ENCODE measurements around the gene SRBD1.

The SRBD1 gene

GRCh38 chr2:45605116-45605515, 6.0 kb downstream of the SRBD1 start:
- no peak for DNase-seq (ENCODE audit: low read depth)
- H3K4me3 ChIP-seq (ENCODE audit: low read depth, low read length): no peak overlapping the region

DNA sequence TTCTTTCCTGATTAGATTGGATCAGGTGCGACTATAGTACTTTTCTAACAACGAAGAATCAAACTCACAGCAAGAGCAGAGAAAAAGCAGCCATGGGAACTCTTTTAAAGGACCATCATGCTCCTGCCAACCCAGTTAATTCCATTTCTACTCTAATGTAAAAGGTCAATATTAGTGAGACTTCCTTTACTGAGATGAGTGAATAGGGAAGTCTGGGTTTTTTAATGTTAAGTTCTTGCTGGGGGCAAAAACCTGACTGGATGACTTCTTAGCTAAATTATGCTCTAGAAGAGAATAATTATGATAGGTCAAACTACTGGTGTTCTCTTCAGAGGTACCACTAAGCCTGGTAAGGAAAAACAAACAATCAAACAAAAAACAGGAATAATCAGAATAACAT, 8.4 kb downstream of the SRBD1 start:
- no peak overlapping the region for H3K4me3 ChIP-seq (ENCODE audit: low read depth, low read length)
- no peak for DNase-seq (ENCODE audit: low read depth)

GRCh38 chr2:45598545-45598944, 12.5 kb downstream of the SRBD1 start:
- no peak for DNase-seq (ENCODE audit: low read depth)
- H3K4me3 ChIP-seq (ENCODE audit: low read depth, low read length): no peak overlapping the region

DNA sequence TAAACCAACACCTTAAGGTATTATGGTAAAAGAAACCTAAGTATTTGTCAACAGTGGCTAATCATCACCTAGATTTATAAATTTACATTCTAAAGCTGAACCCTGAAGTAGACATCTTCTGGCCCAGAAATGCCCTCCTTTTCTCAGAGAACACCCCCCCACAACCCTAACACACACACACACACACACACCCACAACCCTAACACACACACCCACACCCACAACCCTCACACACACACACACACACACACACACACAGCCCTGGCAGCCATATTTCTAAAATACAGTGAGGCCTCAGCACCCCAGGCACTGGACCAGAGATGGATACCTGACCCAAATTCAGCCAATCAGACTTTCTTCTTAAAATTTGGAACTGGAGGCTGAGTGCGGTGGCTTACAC, 14.3 kb downstream of the SRBD1 start:
- H3K4me3 ChIP-seq (ENCODE audit: low read depth, low read length): no peak overlapping the region
- DNase-seq (ENCODE audit: low read depth): no peak

DNA sequence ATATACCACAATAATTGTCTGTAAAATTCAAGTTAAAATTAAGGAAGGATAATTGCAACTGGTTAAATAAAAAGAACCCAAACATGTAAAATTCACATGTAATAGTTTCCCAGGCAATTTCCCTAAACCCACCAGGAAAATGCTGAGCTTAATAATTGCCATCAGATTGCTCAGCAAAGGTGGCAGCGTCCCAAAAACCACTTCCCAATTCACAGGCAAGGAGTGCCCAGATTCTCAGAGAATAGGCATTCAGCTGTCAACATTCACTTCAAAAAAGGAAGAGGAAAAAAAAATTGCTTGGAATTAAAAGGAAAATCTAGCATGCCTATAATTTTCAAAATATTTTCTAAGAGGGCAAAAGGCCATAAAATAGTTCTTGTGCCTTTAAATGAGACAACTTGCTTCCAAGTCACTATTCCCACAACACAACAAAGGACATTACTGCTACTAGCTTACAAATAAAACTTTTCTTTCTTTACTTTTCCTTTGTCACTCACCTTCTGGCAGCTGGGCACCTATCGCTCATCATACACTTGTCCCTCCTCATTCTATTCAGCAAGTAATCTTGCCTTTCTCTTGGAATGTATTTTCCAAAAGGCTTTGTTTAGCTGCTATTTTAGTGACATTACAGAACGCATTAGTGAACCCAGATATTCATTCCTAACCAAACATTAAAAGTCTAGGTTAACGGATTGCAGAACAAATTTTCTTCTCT, 15.2 kb downstream of the SRBD1 start:
- no peak overlapping the region for H3K4me3 ChIP-seq (ENCODE audit: low read depth, low read length)
- DNase-seq (ENCODE audit: low read depth): no peak

DNA sequence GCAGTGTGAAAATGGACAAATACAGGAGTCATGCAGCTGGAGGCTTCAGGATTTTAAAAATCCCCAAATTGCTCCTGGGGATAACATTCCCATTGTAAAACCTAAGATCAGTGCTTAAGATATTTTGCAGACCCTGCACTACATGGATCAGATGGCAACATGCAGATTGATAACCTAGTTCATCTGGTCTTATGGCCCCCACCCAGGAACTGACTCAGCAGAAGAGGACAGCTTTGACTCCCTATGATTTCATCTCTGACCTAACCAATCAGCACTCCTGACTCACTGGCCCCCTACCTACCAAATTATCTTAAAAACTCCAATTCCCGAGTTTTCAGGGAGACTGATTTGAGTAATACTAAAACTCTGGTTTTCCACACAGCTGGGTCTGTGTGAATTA, 20.0 kb downstream of the SRBD1 start:
- DNase-seq (ENCODE audit: low read depth): no peak
- H3K4me3 ChIP-seq (ENCODE audit: low read depth, low read length): no peak overlapping the region

GRCh38 chr2:45588158-45588829, 22.8 kb downstream of the SRBD1 start:
- H3K4me3 ChIP-seq (ENCODE audit: low read depth, low read length): no peak overlapping the region
- DNase-seq (ENCODE audit: low read depth): no peak

DNA sequence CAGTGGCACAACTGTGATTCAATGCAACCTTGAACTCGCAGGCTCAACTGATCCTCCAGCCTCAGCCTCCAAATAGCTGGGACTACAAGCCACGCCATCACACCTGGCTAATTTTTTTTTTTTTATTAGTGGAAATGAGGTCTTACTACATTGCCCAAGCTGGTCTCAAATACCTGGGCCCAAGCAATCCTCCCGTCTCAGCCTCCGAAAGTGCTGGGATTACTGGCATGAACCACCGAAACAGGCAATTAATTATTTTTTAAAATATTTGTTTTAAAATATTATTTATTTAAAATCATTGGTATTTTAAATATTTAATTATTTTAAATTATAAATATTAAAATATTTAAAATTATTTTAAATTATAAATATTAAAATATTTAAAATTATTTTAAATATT, 24.5 kb downstream of the SRBD1 start:
- DNase-seq (ENCODE audit: low read depth): no peak

DNA sequence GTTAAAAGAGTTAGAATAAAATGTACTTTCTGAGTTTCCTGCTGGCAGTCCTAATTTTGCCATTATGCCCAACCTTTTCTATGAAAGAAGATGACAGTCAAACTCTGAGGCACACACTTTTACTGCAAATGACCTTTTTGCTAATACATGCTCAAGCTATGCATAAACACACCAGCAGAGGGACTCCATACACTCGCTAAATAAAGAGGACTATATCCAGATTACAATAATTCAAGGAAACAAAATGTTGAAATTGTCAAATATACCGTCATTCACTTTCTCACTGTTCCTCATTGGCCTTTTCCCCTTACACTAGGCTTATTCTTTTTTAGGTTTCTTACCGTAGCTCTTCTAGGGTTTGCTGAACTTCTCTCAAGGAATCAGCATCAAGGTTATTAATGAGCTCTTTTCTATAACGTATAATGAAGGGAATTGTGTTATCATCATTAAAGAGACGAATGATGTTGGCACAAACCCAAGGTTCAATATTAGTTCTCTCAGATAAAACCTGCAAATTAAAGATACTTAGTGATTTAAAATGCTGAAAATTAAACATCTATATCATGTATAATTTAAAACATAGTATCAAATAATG, 25.7 kb downstream of the SRBD1 start:
- DNase-seq (ENCODE audit: low read depth): no peak
- no peak overlapping the region for H3K4me3 ChIP-seq (ENCODE audit: low read depth, low read length)

More for the DNA sequence above, 24.5 kb downstream of the SRBD1 start:
- H3K4me3 ChIP-seq (ENCODE audit: low read depth, low read length): no peak overlapping the region

GRCh38 chr2:45583977-45584376, 27.1 kb downstream of the SRBD1 start:
- H3K4me3 ChIP-seq (ENCODE audit: low read depth, low read length): no peak overlapping the region
- DNase-seq (ENCODE audit: low read depth): no peak

GRCh38 chr2:45582522-45582921, 28.5 kb downstream of the SRBD1 start:
- no peak overlapping the region for H3K4me3 ChIP-seq (ENCODE audit: low read depth, low read length)
- no peak for DNase-seq (ENCODE audit: low read depth)

- H3K4me3 ChIP-seq (ENCODE audit: low read depth, low read length): no peak overlapping the region
- DNase-seq (ENCODE audit: low read depth): no peak
Measured at GRCh38 chr2:45578056-45578843, 32.8 kb downstream of the SRBD1 start.

DNA sequence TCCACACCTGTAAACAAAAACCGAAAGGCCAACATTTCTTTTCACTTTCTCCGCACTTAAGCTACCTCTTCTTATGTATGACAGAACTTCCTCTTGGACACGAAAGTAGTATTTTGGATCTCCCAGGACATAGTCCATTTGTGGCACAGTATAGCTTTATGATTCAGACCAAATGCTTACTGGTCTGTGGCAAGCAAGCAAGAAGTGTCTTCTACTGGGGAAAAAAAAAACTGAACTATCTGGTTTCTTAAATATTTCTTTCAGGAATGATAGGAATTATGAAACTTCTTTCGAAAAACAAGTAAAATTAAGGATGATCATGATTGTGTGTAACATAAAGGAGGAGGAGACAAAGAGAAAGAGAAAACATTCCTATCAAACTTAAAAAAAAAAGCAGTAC, 33.6 kb downstream of the SRBD1 start:
- no peak for DNase-seq (ENCODE audit: low read depth)
- no peak overlapping the region for H3K4me3 ChIP-seq (ENCODE audit: low read depth, low read length)

- no peak overlapping the region for H3K4me3 ChIP-seq (ENCODE audit: low read depth, low read length)
Measured at GRCh38 chr2:45575881-45576280, 35.2 kb downstream of the SRBD1 start.

GRCh38 chr2:45572979-45573378, 38.1 kb downstream of the SRBD1 start:
- no peak overlapping the region for H3K4me3 ChIP-seq (ENCODE audit: low read depth, low read length)
- no peak for DNase-seq (ENCODE audit: low read depth)

More at GRCh38 chr2:45575881-45576280, 35.2 kb downstream of the SRBD1 start:
- DNase-seq (ENCODE audit: low read depth): no peak

DNA sequence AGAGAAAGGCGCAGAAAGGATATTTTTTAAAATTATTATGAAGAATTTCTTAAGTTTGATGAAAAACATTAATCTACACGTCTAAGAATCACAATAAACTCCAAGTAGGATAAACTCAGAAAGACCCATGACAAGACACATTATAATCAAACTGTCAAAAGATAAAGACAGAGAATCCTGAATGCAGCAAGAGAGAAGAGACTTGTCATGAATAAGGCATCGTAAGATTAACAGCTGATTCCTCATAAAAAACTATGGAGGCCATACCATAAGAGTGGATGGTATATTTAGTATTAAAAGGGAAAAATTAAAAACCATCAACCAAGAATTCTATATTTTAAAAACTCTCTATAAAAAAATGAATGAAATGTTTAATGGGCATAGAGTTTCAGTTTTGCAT, 39.1 kb downstream of the SRBD1 start:
- DNase-seq (ENCODE audit: low read depth): no peak
- H3K4me3 ChIP-seq (ENCODE audit: low read depth, low read length): no peak overlapping the region

DNA sequence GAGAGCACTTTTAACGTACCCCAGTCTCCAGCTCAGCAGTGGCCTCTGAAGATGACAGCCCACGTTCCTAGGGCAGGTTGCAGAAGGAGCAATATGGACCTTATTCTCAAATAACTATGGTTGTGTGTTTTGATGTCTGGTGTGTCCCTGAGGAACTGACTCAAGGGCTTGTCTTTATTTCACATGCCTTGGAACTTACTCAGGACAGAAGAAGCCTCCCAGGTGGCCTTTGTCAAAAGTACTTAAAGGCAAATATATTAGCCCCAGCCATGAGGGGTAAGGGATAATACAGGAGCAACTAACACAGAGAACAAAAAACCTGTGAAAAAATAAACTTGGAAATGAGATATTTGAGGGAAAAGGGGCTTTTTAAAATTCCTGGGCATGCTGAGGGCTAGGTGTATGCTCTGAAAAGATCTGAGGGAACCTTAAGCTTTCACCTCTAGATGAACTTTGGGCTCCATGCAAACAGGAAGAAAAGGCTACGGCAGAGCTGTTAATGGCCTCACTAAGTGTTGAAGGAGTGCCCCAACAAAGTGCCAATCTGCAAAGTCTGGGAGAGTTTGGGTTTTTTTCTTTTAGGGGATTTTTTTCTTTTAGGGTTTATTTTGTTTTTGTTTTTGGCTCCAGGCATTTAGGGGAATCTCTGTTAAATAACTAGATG, 40.3 kb downstream of the SRBD1 start:
- no peak overlapping the region for H3K4me3 ChIP-seq (ENCODE audit: low read depth, low read length)
- peak; percentile 22 for DNase-seq (ENCODE audit: low read depth)

DNA sequence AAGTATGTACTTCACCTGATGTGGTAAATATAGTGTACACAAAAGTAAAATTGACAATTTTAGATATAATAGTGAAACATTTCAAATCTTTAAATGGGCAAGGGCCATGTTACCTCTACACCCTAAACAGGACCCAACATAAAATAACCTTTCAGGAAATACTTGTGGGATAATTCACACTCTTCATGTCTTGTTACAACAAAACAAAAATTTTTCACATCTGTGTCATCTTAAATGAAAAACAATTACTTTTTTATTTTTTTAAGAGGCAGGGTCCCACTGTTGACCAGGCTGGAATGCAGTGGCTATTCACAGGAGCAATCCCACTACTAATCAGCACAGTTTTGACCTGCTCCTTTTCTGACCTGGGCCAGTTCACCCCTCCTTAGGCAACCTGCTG, 42.1 kb downstream of the SRBD1 start:
- no peak for DNase-seq (ENCODE audit: low read depth)
- no peak overlapping the region for H3K4me3 ChIP-seq (ENCODE audit: low read depth, low read length)

DNA sequence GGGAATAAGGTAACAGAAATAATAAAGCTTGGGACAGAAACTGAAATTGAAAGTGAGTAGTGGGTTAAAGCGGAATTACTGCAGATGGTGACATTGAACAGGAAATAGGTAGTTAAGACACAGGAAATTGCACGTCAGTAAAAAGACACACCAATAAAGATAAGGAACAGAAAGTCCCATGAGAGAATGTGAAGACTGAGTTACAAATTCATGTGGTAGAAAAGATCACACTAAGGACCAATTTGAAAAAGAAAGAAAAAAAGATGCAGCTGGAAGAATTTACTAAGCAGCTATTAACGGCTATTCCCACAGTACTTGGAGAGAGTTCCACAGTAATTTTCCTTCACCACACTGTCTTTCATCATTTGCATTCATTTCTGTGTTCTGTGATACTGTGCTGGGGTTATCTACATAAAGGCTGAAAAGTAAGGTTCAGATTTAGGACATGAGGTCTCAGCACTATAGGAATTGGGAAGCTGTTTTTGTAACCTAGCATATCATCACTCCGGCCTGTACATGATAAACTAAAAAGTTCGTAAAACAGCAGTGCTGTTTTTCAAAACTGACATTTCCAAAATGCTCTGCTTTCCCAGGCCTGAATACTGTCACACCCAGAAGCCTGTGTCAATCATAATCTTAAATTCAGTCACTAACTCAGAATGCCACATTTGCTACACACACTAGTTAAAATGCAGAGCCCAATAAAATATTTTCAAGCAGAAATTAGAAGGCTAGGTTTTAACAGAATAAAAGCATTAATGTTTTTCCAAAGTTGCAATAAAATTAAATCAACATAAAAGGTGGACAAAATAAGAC, 42.9 kb downstream of the SRBD1 start:
- no peak for DNase-seq (ENCODE audit: low read depth)

More for the DNA sequence above, 42.9 kb downstream of the SRBD1 start:
- no peak overlapping the region for H3K4me3 ChIP-seq (ENCODE audit: low read depth, low read length)
